HG03139 (cell line): Measurements from ENCODE around the gene ABCF1.

Experiments
- ATAC-seq: cut with Tn5 transposase; IDR thresholded peaks from one replicate; pipeline ENCODE4 v1.9.1; 2021; ENCODE audit not compliant: unreplicated experiment

ABCF1 gene

DNA sequence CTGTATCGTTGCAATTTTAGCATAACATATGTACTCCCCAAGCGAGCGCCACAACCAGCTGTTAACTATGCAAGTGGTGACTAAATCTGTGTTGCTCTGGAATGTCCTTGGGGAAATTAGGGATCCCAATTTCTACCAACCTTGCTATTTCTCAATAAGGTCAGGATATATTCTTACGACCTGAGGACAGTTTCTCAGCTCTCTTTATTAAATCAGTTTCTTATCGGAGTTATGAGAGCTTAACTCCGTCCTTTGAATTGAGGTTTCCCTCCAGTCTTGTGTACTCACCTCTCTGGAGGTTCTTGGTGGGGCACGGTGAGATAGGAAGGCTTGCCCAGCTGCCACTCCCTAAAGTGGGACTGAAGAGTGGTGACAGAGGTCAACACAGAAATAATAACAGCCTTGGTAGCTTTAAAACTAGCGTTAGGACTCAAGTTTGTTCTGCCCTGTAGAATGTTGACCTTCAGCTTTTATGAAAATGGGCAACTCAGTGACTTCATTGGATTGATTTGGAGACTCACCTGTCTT lies 47.1 kb downstream of the ABCF1 start:
- ATAC-seq, result no peak

DNA sequence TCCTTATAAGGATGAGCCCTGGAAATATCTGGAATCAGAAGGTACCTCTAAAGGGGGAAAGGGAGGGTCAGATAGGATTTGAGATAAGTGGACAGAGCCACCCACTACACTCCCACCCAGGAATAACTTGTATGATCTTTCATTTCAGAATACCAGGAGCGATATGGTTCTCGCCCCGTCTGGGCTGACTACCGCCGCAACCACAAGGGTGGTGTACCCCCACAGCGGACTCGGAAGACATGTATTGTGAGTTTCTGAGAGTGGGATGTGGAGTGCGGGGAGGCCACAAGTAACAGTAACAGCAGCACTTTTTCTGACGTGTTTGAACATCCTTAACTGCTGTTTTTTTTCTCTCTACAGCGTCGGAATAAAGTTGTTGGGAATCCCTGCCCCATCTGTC lies 48.3 kb downstream of the ABCF1 start:
- no peak for ATAC-seq

DNA sequence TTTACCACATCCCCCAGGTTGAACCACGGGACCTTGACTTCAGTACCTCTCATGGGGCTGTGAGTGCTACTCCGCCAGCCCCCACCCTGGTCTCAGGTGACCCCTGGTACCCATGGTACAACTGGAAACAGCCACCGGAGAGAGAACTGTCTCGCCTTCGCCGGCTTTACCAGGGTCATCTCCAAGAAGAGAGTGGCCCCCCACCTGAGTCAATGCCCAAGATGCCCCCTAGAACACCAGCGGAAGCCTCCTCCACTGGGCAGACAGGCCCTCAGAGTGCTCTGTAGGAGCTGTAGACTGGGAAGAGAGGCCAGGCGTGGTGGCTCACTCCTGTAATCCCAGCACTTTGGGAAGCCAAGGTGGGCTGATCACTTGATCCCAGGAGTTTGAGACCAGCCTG lies 54.3 kb downstream of the ABCF1 start:
- ATAC-seq, result no peak

DNA sequence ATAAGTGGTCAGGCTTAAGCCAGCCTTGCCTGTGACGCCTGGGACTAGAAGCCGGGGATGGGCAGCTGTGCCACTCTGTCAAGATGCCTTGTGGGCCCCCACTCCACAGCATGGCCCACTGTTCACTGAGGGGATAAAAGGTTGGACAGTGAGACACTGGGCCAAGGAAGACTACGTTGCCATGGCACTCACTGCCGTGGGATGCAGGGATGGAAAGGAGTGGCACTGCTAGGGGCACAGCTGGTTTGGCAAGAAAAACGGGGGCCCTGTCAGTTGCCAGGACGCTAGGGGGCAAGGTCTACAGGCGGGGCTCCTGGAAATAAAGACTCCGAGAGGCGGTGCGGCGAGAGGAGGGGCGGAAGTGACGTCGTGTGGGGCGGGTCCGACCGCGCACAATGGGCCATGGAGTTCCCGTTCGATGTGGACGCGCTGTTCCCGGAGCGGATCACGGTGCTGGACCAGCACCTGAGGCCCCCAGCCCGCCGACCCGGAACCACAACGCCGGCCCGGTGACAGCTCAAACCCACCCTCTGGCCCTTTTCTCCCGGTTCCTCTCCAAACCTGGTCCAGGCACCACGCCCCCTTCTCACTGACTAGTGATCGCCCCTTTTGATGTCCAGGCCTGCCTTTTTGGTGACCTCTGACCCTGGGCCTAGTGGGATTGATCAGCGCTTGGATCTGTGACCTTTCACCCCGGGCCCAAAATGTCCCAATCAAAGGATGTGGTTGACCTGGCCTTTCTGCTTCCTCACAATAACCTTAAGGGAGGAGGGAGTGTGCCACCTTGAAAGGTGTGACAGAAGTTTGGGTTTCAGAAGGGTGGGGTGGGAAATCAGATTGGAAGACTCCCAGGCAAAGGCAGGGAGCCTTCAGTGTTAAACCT lies 55.5 kb downstream of the ABCF1 start, which contains the start of gene ATAT1:
ATAT1 (plus strand) TSS at position 391 of the 883 bp plus-strand sequence.
- peak; percentile 81 for ATAC-seq

DNA sequence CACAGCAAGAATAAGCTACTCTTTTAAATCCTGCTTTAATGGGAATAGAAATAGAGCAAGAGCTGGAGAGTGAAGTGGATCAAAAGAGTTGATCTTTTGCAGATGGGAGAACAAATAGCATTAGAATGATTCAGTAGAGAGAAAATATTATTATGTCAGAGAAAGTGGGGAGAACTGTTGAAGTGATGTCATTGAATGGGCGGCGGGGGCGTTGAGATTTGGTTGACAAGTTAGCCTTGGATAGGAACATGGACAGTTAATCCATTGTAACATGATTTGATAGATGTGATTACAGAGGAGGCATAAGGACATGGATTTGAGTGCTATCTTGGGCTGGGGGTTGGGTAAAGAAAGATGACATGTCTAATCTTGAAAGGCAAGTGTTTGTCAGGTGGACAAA lies 64.6 kb downstream of the ABCF1 start:
- ATAC-seq, result no peak

DNA sequence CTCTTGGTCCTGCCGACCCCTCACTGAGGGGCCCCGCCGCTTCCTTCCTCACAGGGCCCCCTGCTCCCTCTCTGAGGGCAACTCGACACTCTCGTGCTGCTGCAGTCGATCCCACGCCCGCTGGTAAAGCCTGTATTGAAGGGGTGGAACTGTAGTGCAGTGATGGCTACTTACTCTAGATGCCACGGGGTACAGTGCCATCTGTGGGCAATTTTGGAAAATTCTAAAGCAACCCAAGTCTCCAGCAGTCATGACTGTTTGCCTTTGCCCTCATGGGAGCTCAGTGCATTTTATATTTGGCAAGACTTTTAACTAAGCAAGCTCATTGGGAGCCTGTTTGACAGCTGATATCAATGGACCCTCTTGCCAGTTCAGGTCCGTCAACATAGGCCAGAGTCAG lies 69.2 kb downstream of the ABCF1 start:
- no peak for ATAC-seq

DNA sequence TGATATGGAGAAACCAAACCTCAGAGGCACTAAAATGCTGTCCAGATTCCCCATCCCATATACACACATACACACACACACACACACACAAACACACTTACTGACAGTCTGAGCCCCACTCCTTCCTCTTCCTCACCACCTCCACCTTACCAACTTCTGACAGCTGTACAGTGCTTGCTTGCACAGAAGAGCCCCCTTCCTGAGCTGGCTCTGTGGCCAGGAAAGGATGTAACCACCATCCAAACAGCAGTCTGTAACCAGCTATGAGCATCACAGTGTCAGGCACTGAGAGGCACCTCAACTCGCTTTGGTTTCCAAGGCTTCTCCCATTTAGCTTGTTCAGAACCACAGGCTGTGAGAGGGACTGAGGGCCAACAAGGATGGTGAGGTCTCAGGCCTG lies 69.8 kb downstream of the ABCF1 start:
- no peak for ATAC-seq
